D721Med (cell line): ENCODE measurements around the gene ARMH3.
A peak's percentile ranks its signal among the peaks of the same experiment; 100 is the strongest.

ENCODE experiments used
- DNase-seq: peaks from one replicate; pipeline ENCODE4 v3.0.0; 2011; ENCODE audit warnings: low spot score; ENCODE audit not compliant: insufficient read length
- FAIRE-seq: peaks from 2 replicates; lab custom pipeline; 2011; peaks lifted over from hg19 to GRCh38; lab: Jason Lieb, UNC
- TF ChIP-seq, protein P1 (sequence below): IDR thresholded peaks from 2 replicates; pipeline ENCODE4 v1.5.1; 2012; ENCODE audit warnings: mild to moderate bottlenecking, control low read depth; ENCODE audit not compliant: insufficient read depth; ENCODE audit errors: missing control alignments

Gene ARMH3

DNA sequence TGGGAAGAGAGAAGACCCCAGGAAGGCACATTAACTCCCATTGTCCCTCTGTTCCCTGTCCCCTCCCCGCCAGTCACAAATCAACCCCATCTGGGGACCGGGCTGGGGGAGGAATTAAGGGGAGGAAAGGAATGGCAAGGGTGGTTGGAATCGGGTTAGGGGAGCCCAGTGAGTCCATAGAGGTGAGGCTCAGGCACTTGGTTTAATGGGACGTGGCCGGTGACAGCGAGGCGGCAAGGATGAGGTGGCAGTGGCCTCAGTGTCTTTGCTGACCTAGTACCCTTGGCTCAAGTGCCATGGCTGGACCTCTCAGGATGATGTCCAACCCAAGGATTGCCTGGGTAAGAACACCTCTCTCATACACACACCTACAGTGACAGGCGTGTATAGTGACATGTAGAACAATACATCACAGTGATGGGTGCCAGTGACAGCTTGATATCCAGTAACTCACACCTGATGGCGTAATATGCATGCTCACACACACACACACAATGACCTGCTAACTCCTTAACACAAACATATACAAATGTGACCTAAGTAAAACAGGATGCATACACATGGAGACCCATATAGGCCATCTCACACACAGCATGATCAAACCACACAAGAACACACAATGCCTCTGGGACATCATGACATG, 224.7 kb downstream of the ARMH3 start:
- FAIRE-seq (no peak), DNase-seq (no peak)
- TF ChIP-seq, protein P1, sequence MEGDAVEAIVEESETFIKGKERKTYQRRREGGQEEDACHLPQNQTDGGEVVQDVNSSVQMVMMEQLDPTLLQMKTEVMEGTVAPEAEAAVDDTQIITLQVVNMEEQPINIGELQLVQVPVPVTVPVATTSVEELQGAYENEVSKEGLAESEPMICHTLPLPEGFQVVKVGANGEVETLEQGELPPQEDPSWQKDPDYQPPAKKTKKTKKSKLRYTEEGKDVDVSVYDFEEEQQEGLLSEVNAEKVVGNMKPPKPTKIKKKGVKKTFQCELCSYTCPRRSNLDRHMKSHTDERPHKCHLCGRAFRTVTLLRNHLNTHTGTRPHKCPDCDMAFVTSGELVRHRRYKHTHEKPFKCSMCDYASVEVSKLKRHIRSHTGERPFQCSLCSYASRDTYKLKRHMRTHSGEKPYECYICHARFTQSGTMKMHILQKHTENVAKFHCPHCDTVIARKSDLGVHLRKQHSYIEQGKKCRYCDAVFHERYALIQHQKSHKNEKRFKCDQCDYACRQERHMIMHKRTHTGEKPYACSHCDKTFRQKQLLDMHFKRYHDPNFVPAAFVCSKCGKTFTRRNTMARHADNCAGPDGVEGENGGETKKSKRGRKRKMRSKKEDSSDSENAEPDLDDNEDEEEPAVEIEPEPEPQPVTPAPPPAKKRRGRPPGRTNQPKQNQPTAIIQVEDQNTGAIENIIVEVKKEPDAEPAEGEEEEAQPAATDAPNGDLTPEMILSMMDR, result no peak

DNA sequence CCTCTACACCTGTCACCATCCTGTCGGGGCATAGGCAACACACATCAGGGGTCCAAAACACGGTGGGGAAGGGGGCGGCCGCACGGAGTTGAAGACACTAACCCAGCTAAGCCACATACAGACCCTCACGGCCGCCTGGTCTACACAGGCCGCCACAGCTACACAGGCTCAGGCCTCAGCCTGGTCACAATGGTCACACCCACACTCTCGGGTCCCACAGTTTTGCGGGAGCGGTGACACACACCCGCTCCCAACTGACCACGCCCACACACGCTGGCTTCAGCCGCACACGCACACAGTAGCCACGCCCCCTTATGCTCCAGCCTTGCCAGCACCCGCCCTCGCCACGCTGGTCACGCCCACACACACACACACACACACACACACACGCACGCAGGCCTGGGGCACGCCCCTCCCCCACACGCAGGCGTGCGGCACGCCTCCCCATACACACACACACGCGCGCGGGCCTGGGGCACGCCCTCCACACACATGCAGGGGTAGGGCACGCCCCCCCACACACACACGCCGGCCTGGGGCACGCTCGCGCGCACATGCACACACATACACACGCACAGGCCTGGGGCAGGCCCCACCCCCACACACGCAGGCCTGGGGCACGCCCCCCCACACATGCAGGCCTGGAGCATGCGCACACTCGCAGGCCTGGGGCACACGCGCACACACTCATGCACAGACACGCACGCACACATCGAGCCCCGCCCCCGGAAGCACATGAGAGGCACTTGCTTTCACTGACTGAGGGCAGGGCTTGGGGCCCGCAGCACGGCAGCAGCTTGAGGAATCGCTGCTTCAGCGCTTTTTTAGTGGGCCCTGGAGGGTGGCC, 225.4 kb downstream of the ARMH3 start:
- TF ChIP-seq, protein P1, result no peak
- DNase-seq (peak; percentile 94), FAIRE-seq (no peak)

DNA sequence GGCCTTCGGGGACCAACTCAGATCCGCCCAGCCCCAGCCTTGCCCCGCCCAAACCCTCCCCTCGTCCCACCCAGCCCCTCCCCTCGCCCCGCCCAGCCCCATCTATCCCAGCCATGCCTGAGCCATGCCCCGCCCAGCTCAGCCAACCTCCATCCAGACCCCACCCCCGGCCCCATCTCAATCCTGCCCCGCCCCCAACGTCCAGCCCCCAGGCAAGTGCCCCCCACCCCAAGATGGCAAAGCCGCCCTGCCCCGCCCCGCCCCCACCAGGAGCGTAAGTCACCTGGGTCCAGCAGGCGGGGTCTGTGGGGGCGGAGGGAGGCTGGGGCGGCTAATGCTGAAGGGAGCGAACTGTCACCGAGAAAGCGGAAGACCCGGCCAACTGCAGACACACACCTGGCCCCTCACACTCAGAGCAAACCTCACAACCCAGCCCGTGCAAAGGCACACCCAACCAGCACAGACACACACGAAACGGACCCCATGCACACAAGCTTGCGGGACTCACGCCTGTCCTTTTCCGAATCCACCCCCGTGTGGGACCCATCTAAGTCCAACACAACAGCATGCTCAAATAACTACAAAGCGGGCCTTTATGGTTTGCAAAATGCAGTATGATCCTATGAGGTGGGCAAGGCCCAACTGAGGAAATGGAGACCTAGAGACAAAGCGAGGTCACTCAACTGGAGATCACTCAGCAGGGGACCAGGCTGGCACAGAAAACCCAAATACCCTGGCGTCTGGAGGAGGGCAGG, 226.2 kb downstream of the ARMH3 start:
- TF ChIP-seq, protein P1, result no peak
- peak; percentile 84 for DNase-seq
- no peak for FAIRE-seq

DNA sequence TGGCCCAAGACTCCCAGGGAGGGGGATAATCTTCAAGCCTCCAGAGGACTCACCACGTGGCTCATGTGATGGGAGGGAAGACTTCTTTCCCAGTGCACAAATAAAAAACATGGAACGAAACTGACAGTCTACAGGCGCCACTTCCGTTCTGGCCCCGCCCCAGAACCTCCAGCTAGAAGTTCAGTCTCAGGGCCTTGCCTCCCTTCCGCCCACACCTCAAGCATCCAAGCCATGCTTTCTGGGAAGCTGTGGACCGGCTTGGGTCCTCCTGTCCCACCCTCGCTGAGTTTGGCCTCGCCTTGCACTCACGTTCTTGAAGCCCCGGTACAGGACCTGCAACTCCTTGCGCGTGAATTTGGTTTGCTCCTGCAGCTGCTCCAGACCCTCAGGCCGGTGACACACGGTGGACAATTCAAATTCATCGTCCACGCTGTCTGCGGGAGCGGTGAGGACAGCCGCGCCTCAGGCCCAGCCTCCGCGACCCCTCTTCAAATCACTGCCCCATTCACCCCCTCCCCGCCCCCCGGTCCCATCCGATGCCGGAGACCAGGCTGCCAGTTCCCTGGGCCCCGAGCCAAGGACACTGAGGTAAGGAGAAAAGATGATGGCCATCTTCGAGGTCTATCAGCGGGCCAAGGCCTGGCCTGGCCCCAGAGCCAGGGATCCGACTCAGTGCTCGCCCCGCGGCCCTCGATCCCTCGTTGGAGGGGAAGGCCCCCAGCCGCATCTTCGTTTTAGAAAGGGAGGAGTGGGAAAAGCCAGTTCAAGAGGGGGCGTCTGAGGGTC, 227.0 kb downstream of the ARMH3 start:
- FAIRE-seq (no peak), DNase-seq (no peak)
- TF ChIP-seq, protein P1, result no peak

DNA sequence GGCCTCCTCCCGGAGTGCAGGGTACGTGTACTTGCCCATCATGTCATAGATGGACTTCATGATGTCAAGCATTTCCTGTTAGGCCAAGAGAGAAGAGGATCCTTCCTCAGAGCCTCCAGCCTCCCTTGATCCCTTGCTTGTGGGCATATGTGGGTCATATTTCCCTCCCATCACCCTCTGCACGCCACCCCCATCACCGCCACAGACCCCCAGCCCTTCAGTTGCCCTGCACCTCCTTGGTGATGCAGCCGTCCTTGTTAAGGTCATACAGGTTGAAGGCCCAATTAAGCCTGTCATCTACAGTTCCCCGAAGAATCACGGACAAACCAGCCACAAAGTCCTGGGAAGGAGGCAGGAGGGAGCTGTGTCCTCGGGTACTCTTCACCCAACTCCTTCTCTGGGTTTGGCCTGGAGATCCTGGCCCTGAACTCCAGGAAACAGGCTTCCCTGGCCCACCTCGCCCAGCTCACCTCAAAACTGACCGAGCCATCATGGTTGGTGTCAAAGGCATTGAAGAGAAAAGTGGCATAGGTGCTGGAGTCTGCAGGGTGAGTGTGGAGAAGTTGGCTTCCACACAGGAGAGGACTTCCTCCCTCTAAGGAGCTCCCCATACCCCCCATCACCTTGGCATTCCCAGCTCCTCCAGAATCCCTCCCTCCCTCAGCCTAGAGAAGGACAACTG, 227.9 kb downstream of the ARMH3 start:
- DNase-seq (no peak), FAIRE-seq (no peak)
- TF ChIP-seq, protein P1, result no peak

DNA sequence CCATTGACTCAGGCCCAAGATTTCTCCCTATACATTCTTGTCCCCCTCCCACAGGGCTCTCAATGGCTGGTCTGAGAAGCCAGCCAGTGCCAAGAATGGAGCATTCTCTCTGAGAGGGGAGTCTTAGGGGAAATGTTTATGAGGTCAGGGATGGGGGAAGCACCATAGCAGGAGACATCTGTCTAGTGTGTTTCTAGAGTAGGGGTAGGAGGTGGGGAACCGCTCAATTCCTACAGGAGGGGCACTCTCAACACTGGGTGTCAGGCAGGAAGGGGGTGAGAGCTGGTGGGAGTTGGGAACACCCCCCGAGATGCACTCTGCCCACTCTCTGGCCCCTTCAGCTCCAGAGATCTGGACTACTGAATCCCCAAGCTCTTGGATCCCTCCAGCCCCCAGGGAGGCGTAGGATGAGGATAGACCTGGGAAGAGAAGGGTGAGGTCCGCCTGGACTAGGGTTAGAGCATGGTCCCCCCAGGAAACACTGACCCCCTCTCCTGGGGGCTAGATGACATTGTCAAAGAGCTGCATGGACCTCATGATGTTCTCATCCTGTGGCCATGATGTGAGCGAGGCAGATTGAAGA, 229.0 kb downstream of the ARMH3 start:
- no peak for DNase-seq
- no peak for FAIRE-seq
- TF ChIP-seq, protein P1, result no peak
